ENCODE data around the gene SINHCAF.
A peak's percentile ranks its signal among the peaks of the same experiment; 100 is the strongest.
"Not testable (repeated sequence)": the region's sequence is repeated elsewhere in the genome, so short reads cannot be mapped to it uniquely, and the experiment has no call there.

The SINHCAF gene

GRCh38 chr12:31303466-31303865, 22.5 kb downstream of the SINHCAF start:
- no peak for DNase-seq

GRCh38 chr12:31301311-31301710, 24.6 kb downstream of the SINHCAF start:
- no peak for DNase-seq

GRCh38 chr12:31300783-31301182, 25.2 kb downstream of the SINHCAF start:
- no peak for DNase-seq

- DNase-seq = peak; percentile 61
Observed at GRCh38 chr12:31300341-31300740, 25.6 kb downstream of the SINHCAF start.

- DNase-seq = no peak
Observed at GRCh38 chr12:31298922-31299321, 27.0 kb downstream of the SINHCAF start.

- DNase-seq = no peak
Observed at GRCh38 chr12:31298515-31298910, 27.4 kb downstream of the SINHCAF start.

- no peak for DNase-seq
Observed at GRCh38 chr12:31297572-31298514, 28.1 kb downstream of the SINHCAF start.

- no peak for DNase-seq
Observed at GRCh38 chr12:31289441-31289840, 36.5 kb downstream of the SINHCAF start.

GRCh38 chr12:31288381-31288780, 37.6 kb downstream of the SINHCAF start:
- DNase-seq = no peak

- DNase-seq = no peak
Observed at GRCh38 chr12:31280183-31280582, 45.8 kb downstream of the SINHCAF start.

GRCh38 chr12:31279390-31279924, 46.5 kb downstream of the SINHCAF start:
- DNase-seq = no peak

GRCh38 chr12:31278832-31279231, 47.1 kb downstream of the SINHCAF start:
- no peak for DNase-seq

- no peak for DNase-seq
Observed at GRCh38 chr12:31278424-31278823, 47.5 kb downstream of the SINHCAF start.

GRCh38 chr12:31277081-31277480, 48.9 kb downstream of the SINHCAF start:
- no peak for DNase-seq

GRCh38 chr12:31275491-31275890, 50.5 kb downstream of the SINHCAF start:
- no peak for DNase-seq

- no peak for DNase-seq
Observed at GRCh38 chr12:31274520-31275300, 51.2 kb downstream of the SINHCAF start.

- DNase-seq = not testable (repeated sequence)
Observed at GRCh38 chr12:31273794-31274193, 52.2 kb downstream of the SINHCAF start.

- DNase-seq = no peak
Observed at GRCh38 chr12:31272607-31273225, 53.2 kb downstream of the SINHCAF start.

- DNase-seq = no peak
Observed at GRCh38 chr12:31267966-31268365, 58.0 kb downstream of the SINHCAF start.

GRCh38 chr12:31265722-31266121, 60.2 kb downstream of the SINHCAF start:
- DNase-seq = no peak

- no peak for DNase-seq
Observed at GRCh38 chr12:31263661-31264060, 62.3 kb downstream of the SINHCAF start.

GRCh38 chr12:31261744-31262143, 64.2 kb downstream of the SINHCAF start:
- no peak for DNase-seq

- DNase-seq = no peak
Observed at GRCh38 chr12:31260840-31261239, 65.1 kb downstream of the SINHCAF start.

Data from MV-4-11 (cell line).